Epithelial cell of proximal tubule (primary cell): ENCODE results near the gene AFAP1L1. TPM values are rescaled to one million over a fixed set of nuclear protein-coding genes. Genes with fewer than 3 reads are reported as not detected.

ENCODE experiments used
- DNase-seq: peaks from one replicate; pipeline ENCODE4 v3.0.0-alpha.2; 2011; ENCODE audit warnings: low read depth
- H3K4me3 ChIP-seq: 2 replicates; pipeline ENCODE4 v1.5.1; 2011; ENCODE audit warnings: low read depth, mild to moderate bottlenecking, low read length
- total RNA-seq: library from RNA; depleted of rRNA; stranded (reverse); fragments of >200 nt; gene quantifications from 2 replicates; pipeline ENCODE4 v1.2.3, GENCODE V29; 2015
- TF ChIP-seq, protein P1 (sequence below): conservative IDR thresholded peaks from 2 replicates; pipeline ENCODE4 v1.5.1; 2012; ENCODE audit warnings: low read depth, mild to moderate bottlenecking, low read length

AFAP1L1 gene
- total RNA-seq, 1 donor from 2014 or later = 17.2 TPM

DNA sequence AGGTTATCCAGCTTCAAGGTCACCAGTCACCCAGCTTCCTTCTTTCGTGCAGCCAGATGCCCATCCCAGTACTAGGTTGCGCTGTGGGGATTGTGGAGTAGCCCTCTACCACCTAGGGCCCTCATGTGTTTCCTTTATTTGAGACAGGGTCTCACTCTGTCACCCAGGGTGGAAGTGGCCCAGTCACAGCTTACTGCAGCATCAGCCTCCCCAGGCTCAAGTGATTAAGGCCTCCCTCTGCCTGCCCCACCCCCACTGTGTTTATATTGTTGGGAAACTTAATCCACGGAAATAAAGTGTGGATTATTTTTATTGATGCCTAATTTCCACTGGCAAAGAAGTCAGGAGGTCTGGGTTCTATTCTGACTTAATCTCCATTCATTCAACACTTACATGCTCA lies 103.1 kb downstream of the AFAP1L1 start:
- TF ChIP-seq, protein P1, sequence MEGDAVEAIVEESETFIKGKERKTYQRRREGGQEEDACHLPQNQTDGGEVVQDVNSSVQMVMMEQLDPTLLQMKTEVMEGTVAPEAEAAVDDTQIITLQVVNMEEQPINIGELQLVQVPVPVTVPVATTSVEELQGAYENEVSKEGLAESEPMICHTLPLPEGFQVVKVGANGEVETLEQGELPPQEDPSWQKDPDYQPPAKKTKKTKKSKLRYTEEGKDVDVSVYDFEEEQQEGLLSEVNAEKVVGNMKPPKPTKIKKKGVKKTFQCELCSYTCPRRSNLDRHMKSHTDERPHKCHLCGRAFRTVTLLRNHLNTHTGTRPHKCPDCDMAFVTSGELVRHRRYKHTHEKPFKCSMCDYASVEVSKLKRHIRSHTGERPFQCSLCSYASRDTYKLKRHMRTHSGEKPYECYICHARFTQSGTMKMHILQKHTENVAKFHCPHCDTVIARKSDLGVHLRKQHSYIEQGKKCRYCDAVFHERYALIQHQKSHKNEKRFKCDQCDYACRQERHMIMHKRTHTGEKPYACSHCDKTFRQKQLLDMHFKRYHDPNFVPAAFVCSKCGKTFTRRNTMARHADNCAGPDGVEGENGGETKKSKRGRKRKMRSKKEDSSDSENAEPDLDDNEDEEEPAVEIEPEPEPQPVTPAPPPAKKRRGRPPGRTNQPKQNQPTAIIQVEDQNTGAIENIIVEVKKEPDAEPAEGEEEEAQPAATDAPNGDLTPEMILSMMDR = no peak
- DNase-seq = no peak
- no peak overlapping the region for H3K4me3 ChIP-seq

DNA sequence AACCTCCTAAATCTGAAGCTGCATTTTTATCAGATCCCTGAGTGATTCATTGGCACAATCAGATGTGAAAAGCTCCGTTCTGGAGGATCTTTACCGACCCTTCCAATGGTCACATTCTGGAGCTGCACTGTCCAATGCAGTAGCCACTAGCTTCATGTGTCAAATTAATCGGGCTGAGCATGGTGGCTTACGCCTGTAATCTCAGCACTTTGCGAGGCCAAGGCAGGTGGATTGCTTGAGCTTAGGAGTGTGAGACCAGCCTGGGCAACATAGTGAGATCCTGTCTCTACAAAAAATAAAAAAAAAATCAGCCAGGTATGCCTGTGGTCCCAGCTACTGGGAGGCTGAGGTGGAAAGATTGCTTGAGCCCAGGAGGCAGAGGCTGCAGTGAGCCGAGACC lies 103.8 kb downstream of the AFAP1L1 start:
- DNase-seq = no peak
- TF ChIP-seq, protein P1 = no peak
- no peak overlapping the region for H3K4me3 ChIP-seq

DNA sequence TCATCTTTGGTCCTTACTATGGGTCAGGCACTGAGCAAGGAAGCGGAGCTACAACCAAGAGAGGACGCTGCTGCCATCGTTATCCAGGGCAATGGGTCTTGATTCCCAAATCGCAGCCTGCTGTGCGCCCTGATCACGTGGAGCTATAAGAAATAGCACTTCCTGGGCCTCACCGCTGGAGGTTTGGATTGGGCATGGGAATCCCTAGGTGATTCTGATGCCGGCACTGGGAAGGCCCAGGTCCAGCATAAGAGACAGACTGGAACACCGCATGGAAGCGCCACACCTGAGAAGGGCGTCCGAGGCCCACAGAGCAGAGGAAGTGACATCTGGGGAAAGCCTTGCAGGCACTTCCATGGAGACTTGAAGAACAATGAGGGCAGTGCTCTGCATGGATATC lies 104.4 kb downstream of the AFAP1L1 start:
- TF ChIP-seq, protein P1 = no peak
- no peak for DNase-seq
- H3K4me3 ChIP-seq = no peak overlapping the region

GRCh38 chr5:149376711-149377447 lies 105.2 kb downstream of the AFAP1L1 start:
- TF ChIP-seq, protein P1 = no peak

GRCh38 chr5:149378241-149378820 lies 106.7 kb downstream of the AFAP1L1 start:
- H3K4me3 ChIP-seq = no peak overlapping the region
- no peak for DNase-seq
- TF ChIP-seq, protein P1 = no peak

More at GRCh38 chr5:149376711-149377447, 105.2 kb downstream of the AFAP1L1 start:
- no peak for DNase-seq
- H3K4me3 ChIP-seq = no peak overlapping the region

GRCh38 chr5:149379177-149379761 lies 107.6 kb downstream of the AFAP1L1 start, which contains the start of gene IL17B:
Gene IL17B, minus strand, starts transcription at chr5:149379292. Its CDS starts 67 bp downstream, at chr5:149379225.
- DNase-seq = no peak
- TF ChIP-seq, protein P1 = no peak
- H3K4me3 ChIP-seq = no peak within 1 kb of the TSS
